ENCODE measurements around the gene POLR3C. TPM values are rescaled to one million over a fixed set of nuclear protein-coding genes. Genes with fewer than 3 reads are reported as not detected.
A peak's percentile ranks its signal among the peaks of the same experiment; 100 is the strongest.

The POLR3C gene
- total RNA-seq, 2 donors from 2014 or later = 57.3 to 70.3 TPM

GRCh38 chr1:145858901-145859490 is 35.0 kb downstream of the POLR3C start, which contains the start of gene PIAS3:
Gene PIAS3, minus strand, starts transcription at chr1:145859081. Its CDS starts 91 bp downstream, at chr1:145858990.
- H3K27ac Mint-ChIP-seq = peak within 1 kb of the TSS; percentile 72

DNA sequence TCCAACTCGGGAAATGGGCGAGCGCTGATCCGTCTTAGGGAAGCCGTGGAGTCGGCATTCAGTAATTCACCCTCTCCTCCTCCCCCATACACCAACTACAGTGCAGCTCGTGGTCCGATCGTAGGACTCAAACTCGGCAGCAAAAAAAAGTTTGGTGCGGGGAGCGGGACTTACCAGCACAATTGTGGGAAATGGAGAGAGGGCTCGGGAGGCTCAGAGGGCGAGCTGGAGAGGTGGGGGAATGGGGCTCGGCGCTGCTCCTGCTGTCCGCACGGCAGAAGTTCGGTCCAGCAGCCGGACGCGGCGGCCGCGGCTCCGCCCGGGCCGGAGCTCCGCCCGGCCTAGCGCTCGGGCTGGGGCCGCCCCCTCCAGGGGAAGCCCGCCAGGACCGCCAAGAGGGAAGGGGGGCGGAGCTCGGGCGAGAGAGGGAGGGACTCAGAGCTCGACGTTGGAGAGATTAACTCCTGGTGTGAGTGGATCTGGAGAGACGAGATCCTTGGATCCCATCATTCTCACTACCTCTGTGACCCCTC is 35.6 kb downstream of the POLR3C start:
- H3K27me3 Mint-ChIP-seq (ENCODE audit: low read depth) = no peaks in the 10 kb centered on the region
- peak overlapping the region; percentile 92 to 98 for H3K4me3 Mint-ChIP-seq
- peaks cover 14% of the 10 kb centered on the region for H3K4me1 Mint-ChIP-seq (ENCODE audit: low read depth)
- peak overlapping the region; percentile 55 for H3K27ac Mint-ChIP-seq
- no peaks in the 10 kb centered on the region for H3K9me3 Mint-ChIP-seq
- ATAC-seq (replicated peaks in 1 of 2) (peak; percentile 73 to 76), DNase-seq (peak; percentile 88 to 90)
- peaks cover 3 to 13% of the 10 kb centered on the region in 2 donors for H3K36me3 Mint-ChIP-seq (ENCODE audit: insufficient read depth in 2 of 2)

More at GRCh38 chr1:145858901-145859490, 35.0 kb downstream of the POLR3C start, which contains the start of gene PIAS3:
- Mint-ChIP-seq H3K9me3 (no peaks in the 10 kb centered on the region), H3K27me3 (ENCODE audit: low read depth) (no peaks in the 10 kb centered on the region), H3K36me3 (ENCODE audit: insufficient read depth in 2 of 2) (peaks cover 3 to 13% of the 10 kb centered on the region in 2 donors), H3K4me1 (ENCODE audit: low read depth) (peaks cover 14% of the 10 kb centered on the region), H3K4me3 (peak within 1 kb of the TSS; percentile 92 to 98)
- DNase-seq (peak; percentile 94 to 95), ATAC-seq (replicated peaks in 1 of 2) (peak; percentile 91 to 92)

DNA sequence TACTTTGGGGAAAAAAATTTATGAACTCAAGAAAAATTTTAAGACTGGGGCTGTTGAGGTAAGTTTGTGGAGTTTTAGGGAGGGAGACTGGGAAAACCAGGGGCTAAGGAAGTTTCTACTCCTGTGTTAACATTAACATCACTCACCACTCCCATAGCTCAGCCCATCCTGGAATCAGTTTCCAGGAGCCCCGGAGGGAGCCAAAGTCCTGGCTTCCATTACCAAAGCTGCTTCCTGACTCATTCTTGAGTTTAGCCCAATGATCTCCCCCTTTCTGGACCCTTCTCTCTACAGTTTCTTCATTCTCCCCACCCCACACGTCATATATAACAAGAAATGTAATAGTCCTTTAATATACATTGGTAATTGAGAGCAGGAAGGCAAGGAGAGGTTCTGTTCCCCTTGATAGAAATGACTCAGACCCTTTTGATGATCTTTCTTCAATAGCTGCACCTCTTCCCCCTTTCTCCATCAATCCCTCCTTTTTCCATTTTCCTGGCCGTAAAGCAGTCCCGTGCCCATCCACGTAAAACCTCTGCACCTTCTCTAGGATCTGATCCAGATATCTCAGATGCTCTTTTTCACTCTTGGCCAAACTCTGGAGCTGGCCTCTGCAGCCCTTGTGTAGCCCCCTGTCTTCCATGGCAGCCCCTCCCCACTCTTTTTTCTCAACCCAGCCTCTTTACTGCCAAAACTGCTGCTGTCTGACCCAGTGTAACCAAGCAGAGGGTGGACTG is 39.5 kb downstream of the POLR3C start:
- Mint-ChIP-seq H3K4me1 (ENCODE audit: low read depth) (peaks cover 5% of the 10 kb centered on the region), H3K27ac (no peak overlapping the region), H3K4me3 (no peak overlapping the region), H3K36me3 (ENCODE audit: insufficient read depth in 2 of 2) (peaks cover 0 to 1% of the 10 kb centered on the region in 2 donors), H3K27me3 (ENCODE audit: low read depth) (peaks cover 8% of the 10 kb centered on the region), H3K9me3 (no peaks in the 10 kb centered on the region)
- DNase-seq = no peak
- ATAC-seq (replicated peaks in 1 of 2) = no peak

DNA sequence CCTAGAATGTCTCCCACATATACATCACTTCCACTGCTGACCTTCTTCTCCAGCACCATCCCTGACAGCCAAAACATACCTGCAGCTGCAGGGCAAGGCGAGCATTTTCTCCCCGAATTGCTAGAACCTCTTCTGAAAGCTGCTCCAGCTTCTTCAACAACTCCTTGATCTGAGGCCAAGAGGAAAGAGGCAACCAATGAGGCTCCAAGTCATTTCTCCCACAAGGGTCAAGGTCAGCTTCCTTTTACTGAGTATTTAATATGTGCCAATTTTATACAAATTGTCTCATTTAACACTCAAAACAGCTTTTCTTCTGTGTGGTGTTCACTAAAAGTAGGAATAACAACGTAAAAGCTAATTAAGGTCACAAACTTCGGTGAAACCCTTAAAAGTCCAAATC is 44.2 kb downstream of the POLR3C start:
- DNase-seq (no peak), ATAC-seq (replicated peaks in 1 of 2) (no peak)
- Mint-ChIP-seq H3K4me3 (no peak overlapping the region), H3K27ac (no peak overlapping the region), H3K4me1 (ENCODE audit: low read depth) (peaks cover 19% of the 10 kb centered on the region), H3K27me3 (ENCODE audit: low read depth) (peaks cover 17% of the 10 kb centered on the region), H3K36me3 (ENCODE audit: insufficient read depth in 2 of 2) (no peaks in the 10 kb centered on the region), H3K9me3 (no peaks in the 10 kb centered on the region)

- H3K27me3 Mint-ChIP-seq (ENCODE audit: low read depth) = peaks cover 17% of the 10 kb centered on the region
- H3K4me1 Mint-ChIP-seq (ENCODE audit: low read depth) = peaks cover 19% of the 10 kb centered on the region
- ATAC-seq (replicated peaks in 1 of 2) = peak; percentile 83 to 89
- H3K4me3 Mint-ChIP-seq = peak overlapping the region; percentile 79 to 90
- no peaks in the 10 kb centered on the region for H3K9me3 Mint-ChIP-seq
- no peaks in the 10 kb centered on the region for H3K36me3 Mint-ChIP-seq (ENCODE audit: insufficient read depth in 2 of 2)
- H3K27ac Mint-ChIP-seq = peak overlapping the region; percentile 62
- peak; percentile 47 to 53 for DNase-seq
Measured at GRCh38 chr1:145871994-145872924, 48.3 kb downstream of the POLR3C start.

DNA sequence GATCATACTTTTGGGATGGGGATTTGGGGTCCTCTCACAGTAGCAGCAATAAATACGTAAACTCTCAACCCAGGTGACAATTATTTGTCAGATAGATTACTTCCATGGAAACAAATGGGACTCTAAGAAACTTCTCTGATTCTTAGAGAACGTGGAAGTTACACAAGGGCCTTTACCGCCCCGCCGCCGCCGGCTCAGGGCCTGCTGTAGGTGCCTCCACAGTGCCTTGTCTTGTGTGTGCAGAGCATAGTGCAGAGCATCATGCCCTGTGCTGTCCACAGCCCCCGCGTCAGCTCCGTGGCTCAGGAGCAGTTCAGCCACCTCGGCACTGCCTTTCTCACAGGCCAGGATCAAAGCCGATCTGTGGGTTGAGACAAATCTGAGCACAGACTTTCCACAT is 50.6 kb downstream of the POLR3C start:
- ATAC-seq (replicated peaks in 1 of 2) (no peak), DNase-seq (no peak)
- peaks cover 19% of the 10 kb centered on the region for H3K4me1 Mint-ChIP-seq (ENCODE audit: low read depth)
- no peaks in the 10 kb centered on the region for H3K9me3 Mint-ChIP-seq
- no peaks in the 10 kb centered on the region for H3K36me3 Mint-ChIP-seq (ENCODE audit: insufficient read depth in 2 of 2)
- no peak overlapping the region for H3K27ac Mint-ChIP-seq
- H3K4me3 Mint-ChIP-seq = no peak overlapping the region
- H3K27me3 Mint-ChIP-seq (ENCODE audit: low read depth) = peaks cover 16% of the 10 kb centered on the region

DNA sequence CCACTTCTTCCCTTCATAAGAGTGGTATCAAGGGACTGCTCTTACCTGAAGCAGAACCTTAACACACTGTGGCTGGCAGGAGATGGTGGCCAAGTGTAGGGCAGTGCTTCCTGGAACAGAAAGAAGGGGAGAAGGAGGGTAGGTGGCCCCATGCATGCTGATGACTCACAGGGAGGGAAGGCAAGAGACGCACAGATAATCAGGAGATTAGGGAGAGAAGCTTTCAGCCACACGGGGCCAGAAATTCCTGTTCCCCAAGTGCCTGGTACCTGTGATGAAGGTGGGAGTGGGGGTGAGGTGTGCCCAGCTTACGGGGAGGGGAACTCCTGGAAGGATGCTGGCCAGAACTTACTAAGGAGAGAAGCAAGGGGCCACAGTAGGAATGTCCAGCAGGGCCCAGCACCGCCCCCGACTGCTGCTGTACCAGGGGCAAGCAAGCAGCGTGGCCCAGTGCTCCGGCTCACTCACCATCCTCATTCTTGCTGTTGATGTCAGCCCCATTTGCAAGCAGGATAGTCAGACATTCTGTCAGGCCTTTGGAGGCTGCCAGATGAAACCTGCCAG is 54.0 kb downstream of the POLR3C start:
- DNase-seq = no peak
- no peak for ATAC-seq (replicated peaks in 1 of 2)
- H3K9me3 Mint-ChIP-seq = no peaks in the 10 kb centered on the region
- H3K36me3 Mint-ChIP-seq (ENCODE audit: insufficient read depth in 2 of 2) = no peaks in the 10 kb centered on the region
- no peak overlapping the region for H3K27ac Mint-ChIP-seq
- H3K4me1 Mint-ChIP-seq (ENCODE audit: low read depth) = peaks cover 2% of the 10 kb centered on the region
- no peak overlapping the region for H3K4me3 Mint-ChIP-seq
- peaks cover 15% of the 10 kb centered on the region for H3K27me3 Mint-ChIP-seq (ENCODE audit: low read depth)

GRCh38 chr1:145878724-145879123 is 54.7 kb downstream of the POLR3C start:
- DNase-seq (no peak), ATAC-seq (replicated peaks in 1 of 2) (no peak)
- Mint-ChIP-seq H3K36me3 (ENCODE audit: insufficient read depth in 2 of 2) (no peaks in the 10 kb centered on the region), H3K4me3 (no peak overlapping the region), H3K27me3 (ENCODE audit: low read depth) (peaks cover 17% of the 10 kb centered on the region), H3K4me1 (ENCODE audit: low read depth) (no peaks in the 10 kb centered on the region), H3K9me3 (no peaks in the 10 kb centered on the region), H3K27ac (no peak overlapping the region)

- ATAC-seq (replicated peaks in 1 of 2) (no peak), DNase-seq (no peak)
- Mint-ChIP-seq H3K4me1 (ENCODE audit: low read depth) (peaks cover 3% of the 10 kb centered on the region), H3K27me3 (ENCODE audit: low read depth) (peaks cover 27% of the 10 kb centered on the region), H3K9me3 (no peaks in the 10 kb centered on the region), H3K27ac (no peak overlapping the region), H3K4me3 (no peak overlapping the region), H3K36me3 (ENCODE audit: insufficient read depth in 2 of 2) (no peaks in the 10 kb centered on the region)
Measured at GRCh38 chr1:145879775-145880174, 55.8 kb downstream of the POLR3C start.

GRCh38 chr1:145884675-145885074 is 60.7 kb downstream of the POLR3C start:
- H3K4me3 Mint-ChIP-seq = peak overlapping the region; percentile 79 to 83
- peaks cover 31% of the 10 kb centered on the region for H3K27me3 Mint-ChIP-seq (ENCODE audit: low read depth)
- no peak overlapping the region for H3K27ac Mint-ChIP-seq
- ATAC-seq (replicated peaks in 1 of 2) (no peak), DNase-seq (no peak)
- no peaks in the 10 kb centered on the region for H3K36me3 Mint-ChIP-seq (ENCODE audit: insufficient read depth in 2 of 2)
- H3K4me1 Mint-ChIP-seq (ENCODE audit: low read depth) = peaks cover 17% of the 10 kb centered on the region
- no peaks in the 10 kb centered on the region for H3K9me3 Mint-ChIP-seq

DNA sequence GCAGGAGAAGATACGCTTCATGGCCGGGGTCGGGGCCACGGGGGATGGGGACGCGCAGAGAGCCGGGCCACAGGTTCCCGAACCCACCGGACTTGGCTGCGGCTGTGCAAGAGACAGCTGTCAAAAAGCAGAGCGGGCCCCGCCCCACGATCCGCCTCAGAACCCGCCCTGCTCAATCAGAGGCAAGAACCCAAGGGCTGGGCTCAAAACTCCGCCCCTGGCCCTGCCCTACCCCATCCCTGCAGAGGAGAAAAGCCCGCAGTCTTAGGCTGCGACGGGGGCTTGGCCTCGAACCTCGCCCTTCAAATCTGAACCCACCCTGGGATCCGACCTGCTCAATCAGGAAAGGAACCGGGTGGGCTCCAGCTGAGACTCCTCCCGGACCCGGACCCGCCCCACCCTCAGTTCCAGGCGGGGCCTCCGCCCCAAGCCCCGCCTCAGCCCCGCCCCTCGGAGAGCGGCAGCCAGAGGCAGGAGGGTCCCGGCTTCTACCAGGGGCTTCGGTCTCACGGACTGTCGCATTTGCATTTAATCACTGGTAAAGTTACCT is 61.8 kb downstream of the POLR3C start, which contains the start of gene ANKRD35:
ANKRD35 (minus strand) TSS at position 129 of the 550 bp plus-strand sequence; CDS start at position 21, 108 bp downstream.
- Mint-ChIP-seq H3K4me3 (peak within 1 kb of the TSS; percentile 79 to 83), H3K4me1 (ENCODE audit: low read depth) (peaks cover 17% of the 10 kb centered on the region), H3K27ac (no peak within 1 kb of the TSS), H3K9me3 (no peaks in the 10 kb centered on the region), H3K27me3 (ENCODE audit: low read depth) (peaks cover 31% of the 10 kb centered on the region), H3K36me3 (ENCODE audit: insufficient read depth in 2 of 2) (no peaks in the 10 kb centered on the region)
- ATAC-seq (replicated peaks in 1 of 2) (peak; percentile 100), DNase-seq (peak; percentile 91 to 95)

DNA sequence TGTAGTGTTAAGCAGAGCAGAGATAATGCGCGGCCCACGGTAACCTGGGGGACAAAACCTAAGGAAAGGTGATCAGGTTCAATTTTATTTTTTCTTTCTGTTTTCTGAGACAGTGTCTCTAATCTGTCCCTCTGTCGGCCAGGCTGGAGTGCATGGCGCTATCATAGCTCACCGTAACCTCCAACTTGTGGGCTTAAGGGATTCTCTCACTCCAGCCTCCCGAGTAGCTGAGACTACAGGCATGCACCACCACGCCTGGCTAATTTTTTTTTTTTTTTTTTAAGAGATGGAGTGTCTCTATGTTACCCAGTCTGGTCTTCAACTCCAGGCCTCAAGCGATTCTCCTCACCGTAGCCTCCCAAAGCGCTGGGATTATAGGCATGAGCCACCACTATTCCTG is 62.4 kb downstream of the POLR3C start:
- Mint-ChIP-seq H3K4me1 (ENCODE audit: low read depth) (peaks cover 17% of the 10 kb centered on the region), H3K27ac (no peak overlapping the region), H3K27me3 (ENCODE audit: low read depth) (peaks cover 31% of the 10 kb centered on the region), H3K4me3 (peak overlapping the region; percentile 79 to 83), H3K36me3 (ENCODE audit: insufficient read depth in 2 of 2) (no peaks in the 10 kb centered on the region), H3K9me3 (no peaks in the 10 kb centered on the region)
- ATAC-seq (replicated peaks in 1 of 2) = no peak
- DNase-seq = no peak
